Right lobe of liver (tissue), 6 donors: Measurements from ENCODE around the gene RHBDD1. TPM values are rescaled to one million over a fixed set of nuclear protein-coding genes. Genes with fewer than 3 reads are reported as not detected.
"Not testable (repeated sequence)": the region's sequence is repeated elsewhere in the genome, so short reads cannot be mapped to it uniquely, and the experiment has no call there.

Experiments used
- ATAC-seq, 4 donors: fragments of 200-7000 bp; cut with Tn5 transposase; one replicate each; pipeline ENCODE4 v1.9.1; 2020; ENCODE audit warnings: mild to moderate bottlenecking in 4 of 4, moderate library complexity in 4 of 4
- DNase-seq, 3 donors: peaks; one replicate each; pipeline ENCODE4 v3.0.0-alpha.2; 2020
- H3K27ac ChIP-seq, 3 donors: fragments of 200-600 bp; one replicate each; pipeline ENCODE4 v1.8.0; 2022
- H3K27me3 ChIP-seq, 2 donors: fragments of 200-600 bp; one replicate each; pipeline ENCODE4 v1.8.0; 2022
- H3K36me3 ChIP-seq, 4 donors: fragments of 200-600 bp; sonication (generic) in 1 of 4; one replicate each; pipeline versions ENCODE4 v1.5.1 to v1.8.0; 2017 to 2022; ENCODE audit warnings: control low read depth in 1 of 4
- H3K4me1 ChIP-seq, 4 donors: fragments of 200-600 bp; sonication (generic) in 1 of 4; one replicate each; pipeline versions ENCODE4 v1.5.1 to v1.8.0; 2017 to 2022; ENCODE audit warnings: control low read depth in 1 of 4
- H3K4me3 ChIP-seq, 3 donors: fragments of 200-600 bp; one replicate each; pipeline ENCODE4 v1.8.0; 2022
- H3K9me3 ChIP-seq, 4 donors: fragments of 200-600 bp; sonication (generic) in 1 of 4; one replicate each; pipeline versions ENCODE4 v1.5.1 to v1.8.0; 2017 to 2022; ENCODE audit warnings: control low read depth in 1 of 4
- POLR2A ChIP-seq: fragments of 450-650 bp; IDR thresholded peaks from one replicate; pipeline ENCODE4 v1.6.1; 2017; ENCODE audit warnings: antibody characterized with exemption, mild to moderate bottlenecking
- WGBS: methylation state at CpG from one replicate; pipeline ENCODE4 v1.1.6; 2018; ENCODE audit warnings: low coverage, low lambda C conversion rate; ENCODE audit not compliant: insufficient coverage; ENCODE audit errors: missing lambda C conversion rate; 5-methylcytosine and 5-hydroxymethylcytosine counted together
- intact Hi-C, 2 donors: fragments of 100-400 bp; cut with DNase I; formaldehyde crosslinking; loops; one replicate each; pipeline versions ENCODE4 v1.11.2 to v1.14.1; 2022
- total RNA-seq, 6 experiments: library from RNA; depleted of rRNA in 2 of 6; stranded (reverse); fragments of >200 nt in 2 of 6; fragmentation: NEBNext Ultra II Directional in 3 of 6; extraction: Animal tissue kit (Norgen Biotek cat#: 25700) in 3 of 6; gene quantifications; one replicate each; pipeline versions ENCODE4 v1.1.0 to v1.2.4, GENCODE V29; 2016 to 2023
- TF ChIP-seq, protein P1 (sequence below), 4 donors: fragments of 200-600 bp in 3 of 4; fragments of 450-650 bp in 1 of 4; IDR thresholded peaks; one replicate each; pipeline versions ENCODE4 v1.5.1 to v1.8.0; 2016 to 2022; ENCODE audit warnings: antibody characterized with exemption in 4 of 4, mild to moderate bottlenecking in 2 of 4
- donor health status: DM: no; HTN: yes; CAD: no.
- donor health status: DM: no; HTN: no; CAD: no.
- donor health status: DM: no; HTN: no; CAD: no.
- donor health status: DM: no; HTN: yes; CAD: no.
- donor health status: DM: no; HTN: yes; CAD: no.

RHBDD1 gene
- total RNA-seq, 6 experiments from 2014 or later, result 14.7 to 25.3 (median 21.0) TPM

DNA sequence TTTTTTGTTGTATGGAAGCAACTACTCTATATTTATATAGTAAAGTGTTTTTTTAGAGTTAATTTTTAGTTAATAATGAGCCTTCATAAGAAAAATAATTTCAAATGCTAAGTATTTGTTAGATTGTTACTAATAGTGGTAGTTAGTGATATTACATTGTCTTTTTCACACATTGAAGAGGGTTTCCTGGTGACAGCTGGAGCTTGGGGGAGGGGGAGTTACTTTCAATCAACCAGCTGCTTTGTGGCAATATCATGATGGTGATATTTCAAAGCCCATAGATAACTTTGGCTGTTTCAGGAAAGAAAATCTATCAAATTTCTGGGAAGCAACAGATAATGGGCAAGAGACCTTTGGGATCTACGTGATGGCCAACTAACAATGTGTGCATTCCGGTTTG, 4.1 kb downstream of the RHBDD1 start:
- H3K4me3 ChIP-seq, result no peak overlapping the region
- WGBS, result 100% methylated on average over 2 of the region's 2 CpGs
- no peaks in the 10 kb centered on the region for H3K9me3 ChIP-seq
- DNase-seq (no peak), ATAC-seq (no peak)
- TF ChIP-seq, protein P1, sequence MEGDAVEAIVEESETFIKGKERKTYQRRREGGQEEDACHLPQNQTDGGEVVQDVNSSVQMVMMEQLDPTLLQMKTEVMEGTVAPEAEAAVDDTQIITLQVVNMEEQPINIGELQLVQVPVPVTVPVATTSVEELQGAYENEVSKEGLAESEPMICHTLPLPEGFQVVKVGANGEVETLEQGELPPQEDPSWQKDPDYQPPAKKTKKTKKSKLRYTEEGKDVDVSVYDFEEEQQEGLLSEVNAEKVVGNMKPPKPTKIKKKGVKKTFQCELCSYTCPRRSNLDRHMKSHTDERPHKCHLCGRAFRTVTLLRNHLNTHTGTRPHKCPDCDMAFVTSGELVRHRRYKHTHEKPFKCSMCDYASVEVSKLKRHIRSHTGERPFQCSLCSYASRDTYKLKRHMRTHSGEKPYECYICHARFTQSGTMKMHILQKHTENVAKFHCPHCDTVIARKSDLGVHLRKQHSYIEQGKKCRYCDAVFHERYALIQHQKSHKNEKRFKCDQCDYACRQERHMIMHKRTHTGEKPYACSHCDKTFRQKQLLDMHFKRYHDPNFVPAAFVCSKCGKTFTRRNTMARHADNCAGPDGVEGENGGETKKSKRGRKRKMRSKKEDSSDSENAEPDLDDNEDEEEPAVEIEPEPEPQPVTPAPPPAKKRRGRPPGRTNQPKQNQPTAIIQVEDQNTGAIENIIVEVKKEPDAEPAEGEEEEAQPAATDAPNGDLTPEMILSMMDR (IDR thresholded peaks at IDR 0.05), result no peak
- no peak for TF ChIP-seq POLR2A
- peaks cover 0 to 20% (median 8%) of the 10 kb centered on the region in 4 donors for H3K4me1 ChIP-seq
- intact Hi-C loops, result no loop called here
- H3K36me3 ChIP-seq, result no peaks in the 10 kb centered on the region
- no peaks in the 10 kb centered on the region for H3K27me3 ChIP-seq
- H3K27ac ChIP-seq, result no peak overlapping the region

DNA sequence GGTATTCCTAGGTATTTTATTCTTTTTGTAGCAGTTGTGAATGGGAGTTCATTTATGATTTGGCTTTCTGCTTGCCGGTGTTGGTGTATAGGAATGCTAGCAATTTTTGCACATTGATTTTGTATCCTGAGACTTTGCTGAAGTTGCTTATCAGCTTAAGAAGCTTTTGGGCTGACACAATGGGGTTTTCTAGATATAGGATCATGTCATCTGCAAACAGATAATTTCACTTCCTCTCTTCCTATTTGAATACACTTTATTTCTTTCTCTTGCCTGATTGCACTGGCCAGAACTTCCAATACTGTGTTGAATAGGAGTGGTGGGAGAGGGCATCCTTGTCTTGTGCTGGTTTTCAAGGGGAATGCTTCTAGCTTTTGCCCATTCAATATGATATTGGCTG, 7.1 kb downstream of the RHBDD1 start:
- DNase-seq, intact Hi-C loops, H3K9me3 ChIP-seq, H3K27me3 ChIP-seq, H3K4me1 ChIP-seq, ATAC-seq, H3K27ac ChIP-seq, H3K36me3 ChIP-seq, H3K4me3 ChIP-seq: not testable (repeated sequence)
- WGBS, result 100% methylated on average over 1 of the region's 1 CpG

DNA sequence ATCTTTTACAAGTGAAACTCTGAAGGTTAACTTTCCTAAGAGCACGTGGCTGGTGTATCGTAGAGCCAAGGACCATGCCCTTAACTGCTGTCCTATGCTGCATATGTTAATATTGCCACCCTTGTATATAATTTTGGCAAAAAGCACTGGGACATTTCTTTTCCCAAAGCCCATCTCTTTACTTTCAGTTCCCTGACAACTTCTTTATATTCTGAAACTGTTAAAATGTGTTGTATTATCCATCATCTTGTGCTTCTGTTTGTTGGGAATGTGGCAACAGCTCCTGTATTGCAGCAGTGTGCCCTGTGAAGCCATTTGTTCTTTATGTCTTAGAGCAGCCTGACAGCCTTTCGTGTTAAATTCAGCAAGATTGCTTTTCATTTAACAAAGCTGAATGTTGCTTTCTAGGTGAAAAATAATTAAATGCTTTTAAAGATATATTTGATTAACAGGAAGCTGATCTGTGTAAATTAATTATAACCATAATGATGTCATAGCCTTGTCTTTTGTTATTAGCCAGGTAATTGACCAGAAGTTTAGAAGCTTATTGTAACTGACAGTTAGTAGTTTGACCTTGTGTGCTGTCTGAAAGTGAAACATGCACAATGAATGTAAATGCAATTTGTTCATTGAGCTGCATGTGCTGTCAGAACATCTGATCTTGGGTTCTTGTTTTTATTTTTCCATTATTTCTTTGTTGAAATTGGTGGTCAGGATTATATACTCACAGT, 9.7 kb downstream of the RHBDD1 start:
- H3K9me3 ChIP-seq, result no peaks in the 10 kb centered on the region
- H3K4me1 ChIP-seq, result no peaks in the 10 kb centered on the region
- 91% methylated on average over 3 of the region's 3 CpGs for WGBS
- no peak for DNase-seq
- ATAC-seq, result no peak
- no peaks in the 10 kb centered on the region for H3K36me3 ChIP-seq
- H3K27ac ChIP-seq, result no peak overlapping the region
- intact Hi-C loops, result no loop called here
- TF ChIP-seq POLR2A, result no peak
- TF ChIP-seq, protein P1 (IDR thresholded peaks at IDR 0.05), result no peak
- no peaks in the 10 kb centered on the region for H3K27me3 ChIP-seq
- no peak overlapping the region for H3K4me3 ChIP-seq

GRCh38 chr2:226847090-226847489, 11.2 kb downstream of the RHBDD1 start:
- ATAC-seq, result no peak
- WGBS, result 71% methylated on average over 1 of the region's 1 CpG
- no peaks in the 10 kb centered on the region for H3K36me3 ChIP-seq
- H3K27ac ChIP-seq, result no peak overlapping the region
- no peaks in the 10 kb centered on the region for H3K27me3 ChIP-seq
- DNase-seq, result no peak
- no peaks in the 10 kb centered on the region for H3K9me3 ChIP-seq
- H3K4me1 ChIP-seq, result no peaks in the 10 kb centered on the region
- intact Hi-C loops, result no loop called here
- H3K4me3 ChIP-seq, result no peak overlapping the region
- TF ChIP-seq POLR2A, result no peak
- TF ChIP-seq, protein P1 (IDR thresholded peaks at IDR 0.05), result no peak

- WGBS, result 86% methylated on average over 2 of the region's 2 CpGs
- DNase-seq, result no peak
- H3K27me3 ChIP-seq, result no peaks in the 10 kb centered on the region
- no peaks in the 10 kb centered on the region for H3K36me3 ChIP-seq
- intact Hi-C loops, result no loop called here
- TF ChIP-seq POLR2A, result no peak
- TF ChIP-seq, protein P1 (IDR thresholded peaks at IDR 0.05), result no peak
- ATAC-seq, result no peak
- no peaks in the 10 kb centered on the region for H3K4me1 ChIP-seq
- H3K9me3 ChIP-seq, result no peaks in the 10 kb centered on the region
- H3K4me3 ChIP-seq, result no peak overlapping the region
- H3K27ac ChIP-seq, result no peak overlapping the region
Observed at GRCh38 chr2:226847511-226847910, 11.7 kb downstream of the RHBDD1 start.
